Cerebellar cortex (tissue), 1 donor: ENCODE data around the gene BBIP1.
"Not testable (repeated sequence)": the region's sequence is repeated elsewhere in the genome, so short reads cannot be mapped to it uniquely, and the experiment has no call there.

ENCODE experiments used
- DNase-seq: peaks from one replicate; pipeline ENCODE4 v3.0.0-alpha.2; 2015; ENCODE audit warnings: low spot score

Gene BBIP1

GRCh38 chr10:110881905-110882304 lies 37.1 kb downstream of the BBIP1 start:
- no peak for DNase-seq

DNA sequence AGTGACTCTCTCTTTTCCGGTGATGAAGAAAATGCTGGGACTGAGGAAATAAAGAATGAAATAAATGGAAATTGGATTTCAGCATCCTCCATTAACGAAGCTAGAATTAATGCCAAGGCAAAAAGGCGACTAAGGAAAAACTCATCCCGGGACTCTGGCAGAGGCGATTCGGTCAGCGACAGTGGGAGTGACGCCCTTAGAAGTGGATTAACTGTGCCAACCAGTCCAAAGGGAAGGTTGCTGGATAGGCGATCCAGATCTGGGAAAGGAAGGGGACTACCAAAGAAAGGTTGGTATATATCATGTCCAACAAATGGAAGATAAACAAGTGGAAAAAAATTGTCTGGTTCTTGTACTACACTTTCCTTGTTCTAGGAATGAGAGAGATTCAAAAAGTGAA lies 37.7 kb downstream of the BBIP1 start:
- no peak for DNase-seq

- DNase-seq = no peak
Measured at GRCh38 chr10:110880012-110880411, 39.0 kb downstream of the BBIP1 start.

- no peak for DNase-seq
Measured at GRCh38 chr10:110876788-110877187, 42.2 kb downstream of the BBIP1 start.

- no peak for DNase-seq
Measured at GRCh38 chr10:110876000-110876399, 43.0 kb downstream of the BBIP1 start.

- no peak for DNase-seq
Measured at GRCh38 chr10:110873951-110874350, 45.0 kb downstream of the BBIP1 start.

DNA sequence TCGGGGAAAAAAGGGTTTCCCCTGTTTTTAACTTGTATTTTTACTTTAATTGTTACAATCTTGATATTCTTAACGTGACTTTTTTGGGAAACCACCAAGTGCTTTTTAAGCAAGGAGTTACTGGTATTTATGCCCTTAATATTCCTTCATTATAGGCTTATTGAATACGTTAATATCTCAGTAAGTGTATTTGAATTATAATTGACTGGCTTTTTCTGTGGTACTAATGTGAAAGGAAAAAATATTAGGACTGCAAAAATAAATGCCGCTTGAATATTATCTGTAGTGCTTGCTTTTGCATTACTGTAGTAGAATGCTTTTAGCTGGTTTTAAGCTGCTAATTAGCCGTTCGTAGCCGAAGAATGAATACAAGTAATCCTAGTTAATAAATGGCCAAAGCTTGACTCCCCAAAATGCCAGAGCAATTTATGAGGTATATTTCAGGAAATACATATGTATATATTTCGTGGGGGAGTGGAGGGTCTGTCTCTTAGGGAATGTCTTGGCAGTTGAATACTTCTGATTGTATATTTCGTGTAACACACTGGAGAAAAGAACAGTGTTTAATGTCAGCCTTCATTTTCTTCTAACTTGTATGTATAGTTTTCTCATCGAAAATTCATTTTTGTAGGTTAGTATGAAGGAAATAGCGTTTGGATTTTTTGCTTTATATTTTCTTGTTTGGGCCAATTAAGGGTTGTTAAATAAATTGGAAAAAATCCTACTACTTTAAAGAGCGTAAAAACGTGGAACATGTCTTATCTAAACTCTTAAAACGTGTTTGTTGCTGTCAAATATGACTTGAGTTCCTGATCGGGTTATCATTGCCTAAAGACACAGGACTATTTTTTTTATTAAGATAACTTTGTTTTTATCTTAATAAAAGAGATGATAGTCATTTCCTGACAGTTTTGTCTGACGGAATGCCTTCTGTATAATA lies 45.7 kb downstream of the BBIP1 start:
- peak; percentile 42 for DNase-seq

DNA sequence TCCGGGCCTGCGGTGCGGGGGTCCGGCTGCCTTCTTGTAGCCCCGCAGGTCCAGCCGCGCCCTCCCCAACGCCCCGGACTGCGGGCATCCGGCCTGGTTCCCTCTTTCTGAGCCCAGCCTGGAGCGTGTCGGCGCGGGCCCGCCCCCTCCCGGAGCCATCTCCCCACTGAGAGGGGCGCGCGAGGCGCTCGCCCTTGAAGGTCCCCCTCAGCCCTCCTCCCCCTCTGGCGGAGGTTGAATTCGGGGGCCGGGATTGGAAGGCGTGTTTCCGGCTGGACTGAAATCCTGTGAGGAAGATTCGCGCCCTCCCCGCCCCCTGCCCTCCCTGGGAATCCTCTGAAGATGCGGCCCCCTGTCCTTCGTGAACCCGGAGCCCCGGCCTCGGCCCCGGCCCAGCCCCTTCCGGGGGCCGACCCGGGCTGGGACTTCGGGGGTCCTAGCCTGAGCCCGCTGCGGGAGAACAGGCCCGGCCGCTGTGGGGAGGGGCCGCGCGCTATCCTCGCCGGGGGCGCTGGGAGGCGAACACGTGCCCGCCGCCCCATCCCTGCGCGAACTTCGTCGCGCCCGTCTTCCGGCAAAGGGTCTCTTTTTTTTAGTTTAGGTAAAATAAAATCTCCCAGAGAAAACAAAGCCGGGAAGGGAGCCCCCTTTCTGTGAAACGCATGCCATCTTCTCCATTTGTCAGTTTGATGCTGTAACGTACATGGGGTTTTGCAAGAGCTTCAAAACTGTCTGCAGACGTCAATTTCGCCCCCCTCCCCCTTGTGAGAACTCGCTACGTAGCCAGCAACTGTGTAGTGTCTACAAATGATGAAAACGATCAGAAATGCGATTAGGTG lies 46.6 kb downstream of the BBIP1 start:
- DNase-seq = peak; percentile 72

- peak; percentile 99 for DNase-seq
Measured at GRCh38 chr10:110871298-110872084, 47.5 kb downstream of the BBIP1 start, which contains the start of gene PDCD4. Gene PDCD4, plus strand, starts transcription at chr10:110871928. Its CDS starts 4,100 bp downstream, at chr10:110876028.

- DNase-seq = no peak
Measured at GRCh38 chr10:110870823-110871297, 48.1 kb downstream of the BBIP1 start.

GRCh38 chr10:110868981-110869380 lies 50.0 kb downstream of the BBIP1 start:
- DNase-seq = no peak

DNA sequence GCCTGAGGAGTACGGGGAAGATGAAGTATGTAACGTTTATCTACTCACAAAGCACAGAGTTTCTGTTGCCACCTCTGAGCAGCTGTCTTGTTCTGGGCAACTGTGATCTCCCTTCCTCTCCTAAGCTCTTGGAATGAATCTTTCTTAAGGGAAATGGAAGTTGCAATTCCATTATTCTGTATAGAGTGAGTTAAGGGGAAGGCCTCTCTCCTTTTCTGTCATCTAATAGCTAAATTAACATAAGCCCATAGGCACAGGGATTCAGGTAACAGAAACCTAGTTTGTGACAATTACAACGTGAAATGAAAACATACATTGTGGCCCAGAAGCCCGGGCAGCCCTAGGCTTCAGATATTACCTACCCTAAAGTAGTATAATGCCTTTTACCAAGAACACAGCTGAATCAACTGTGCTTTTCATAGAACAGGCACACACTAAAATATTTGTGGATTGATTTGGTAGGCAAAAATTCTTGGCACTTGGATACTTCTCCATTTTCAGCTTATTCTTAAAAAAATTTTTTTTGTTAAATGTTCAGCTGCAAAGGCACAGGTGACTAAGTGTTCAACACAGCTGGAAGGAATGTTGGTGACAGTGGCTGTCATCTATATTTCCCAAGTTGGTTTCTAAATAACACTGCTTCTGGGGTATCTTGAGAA lies 51.0 kb downstream of the BBIP1 start:
- DNase-seq = no peak

DNA sequence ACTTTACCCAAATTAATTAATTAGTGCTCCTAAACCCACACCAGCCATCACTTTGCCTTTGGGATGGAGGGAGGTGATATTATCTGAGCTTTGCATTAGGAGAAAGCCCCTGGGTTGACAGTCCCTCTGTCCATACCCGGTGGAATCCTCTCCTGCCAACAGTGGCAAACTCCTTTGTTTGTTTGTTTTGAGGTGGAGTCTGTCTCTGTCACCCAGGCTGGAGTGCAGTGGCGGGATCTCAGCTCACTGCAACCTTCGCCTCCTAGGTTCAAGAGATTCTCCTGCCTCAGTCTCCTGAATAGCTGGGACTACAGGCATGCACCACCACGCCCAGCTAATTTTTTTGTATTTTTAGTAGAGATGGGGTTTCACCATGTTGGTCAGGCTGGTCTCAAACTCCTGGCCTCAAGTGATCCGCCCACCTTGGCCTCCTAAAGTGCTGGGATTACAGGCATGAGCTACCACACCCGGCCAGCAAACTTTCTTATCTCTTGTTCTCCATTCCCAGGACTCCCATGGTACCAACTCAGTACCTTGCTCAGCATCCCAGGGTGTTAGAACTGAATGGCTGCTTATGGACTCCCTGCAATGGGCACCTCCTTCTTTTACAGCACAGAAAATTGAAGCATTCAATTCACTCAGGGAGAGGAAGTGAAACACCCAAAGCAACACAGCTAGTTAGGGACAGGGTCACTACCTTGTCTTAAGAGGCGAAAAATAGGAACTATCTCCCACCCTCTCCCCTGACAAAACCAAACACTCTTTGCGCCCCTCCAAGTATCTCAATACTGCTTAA lies 51.8 kb downstream of the BBIP1 start:
- not testable (repeated sequence) for DNase-seq

DNA sequence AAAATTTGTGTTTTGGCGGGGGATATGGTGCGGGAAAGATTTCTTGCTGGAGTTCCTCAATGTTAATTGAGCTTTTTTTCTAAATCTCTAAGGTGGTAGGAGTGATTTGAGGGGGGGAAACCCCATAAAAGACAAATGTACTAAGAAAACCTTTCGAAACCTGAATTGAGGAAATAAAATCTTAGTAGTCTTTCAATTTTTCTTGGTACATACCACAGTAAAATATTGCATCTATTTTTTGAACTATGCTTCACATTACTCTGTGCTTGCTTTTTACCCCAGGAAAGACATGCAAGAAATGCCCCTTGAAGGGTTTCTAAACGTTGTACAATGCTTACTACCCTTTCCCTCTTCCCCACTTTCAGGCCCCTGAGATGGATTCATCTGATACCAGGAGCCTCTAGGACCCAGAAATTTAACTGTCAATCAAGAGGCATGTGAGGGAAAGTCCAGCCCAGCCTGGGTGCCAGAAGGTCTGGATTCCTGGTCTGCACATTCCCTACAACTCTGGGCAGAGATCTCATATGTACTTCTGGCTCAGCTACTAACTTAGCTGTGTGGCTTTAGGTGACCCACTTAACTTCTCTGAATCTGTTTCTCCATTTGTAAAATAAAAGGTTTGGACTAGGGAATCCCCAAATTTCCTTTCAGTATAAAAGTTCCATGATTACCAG lies 53.0 kb downstream of the BBIP1 start:
- peak; percentile 60 for DNase-seq

DNA sequence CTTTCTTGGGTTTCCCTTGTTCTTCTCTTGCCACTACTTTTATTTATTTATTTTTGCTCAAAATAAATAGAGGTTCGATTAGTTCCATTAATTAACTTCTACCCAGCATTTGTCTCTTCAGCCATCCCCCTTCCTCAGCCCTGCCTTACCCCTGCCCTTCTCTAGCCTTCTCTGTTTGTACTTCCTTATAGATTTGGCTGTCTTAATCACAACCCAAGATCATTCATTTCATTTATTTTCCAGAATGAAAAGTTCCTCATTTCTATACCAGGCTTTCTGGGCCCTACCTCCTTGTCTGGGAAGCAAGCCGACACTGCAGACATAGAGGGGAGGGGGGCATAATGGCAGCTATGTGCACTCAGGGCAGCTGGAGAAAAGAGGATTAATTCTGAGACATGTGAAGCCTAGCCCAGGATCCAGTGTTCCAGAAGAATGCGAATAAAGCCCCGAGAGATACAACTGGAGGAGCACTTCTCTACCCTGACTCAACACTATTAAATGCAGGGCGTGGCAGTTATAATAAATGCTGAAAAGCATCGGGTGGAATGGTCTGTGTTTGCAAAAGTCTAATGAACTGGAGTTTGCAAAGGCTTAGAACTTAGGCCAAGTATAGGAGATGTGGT lies 53.7 kb downstream of the BBIP1 start:
- DNase-seq = no peak

- DNase-seq = peak; percentile 81
Measured at GRCh38 chr10:110864662-110865140, 54.3 kb downstream of the BBIP1 start.

DNA sequence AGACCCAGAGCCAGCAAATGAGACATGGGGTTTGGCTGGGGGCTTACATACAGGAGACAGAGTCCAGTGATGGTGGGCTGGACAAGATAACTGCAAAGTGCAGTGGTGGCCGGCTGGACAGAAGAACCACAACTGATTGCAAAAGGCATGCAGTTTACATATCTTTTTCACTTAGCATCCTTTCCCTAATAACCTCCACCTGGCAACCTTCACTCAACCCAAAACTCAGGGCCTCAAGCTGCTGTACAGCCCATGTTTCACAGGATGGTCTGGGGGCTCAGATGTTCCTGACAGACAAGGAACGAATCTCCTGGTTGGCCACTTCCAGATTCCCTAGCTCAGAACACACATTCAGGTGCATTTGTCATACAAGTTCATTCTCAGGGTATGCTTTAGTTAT lies 55.0 kb downstream of the BBIP1 start:
- no peak for DNase-seq

DNA sequence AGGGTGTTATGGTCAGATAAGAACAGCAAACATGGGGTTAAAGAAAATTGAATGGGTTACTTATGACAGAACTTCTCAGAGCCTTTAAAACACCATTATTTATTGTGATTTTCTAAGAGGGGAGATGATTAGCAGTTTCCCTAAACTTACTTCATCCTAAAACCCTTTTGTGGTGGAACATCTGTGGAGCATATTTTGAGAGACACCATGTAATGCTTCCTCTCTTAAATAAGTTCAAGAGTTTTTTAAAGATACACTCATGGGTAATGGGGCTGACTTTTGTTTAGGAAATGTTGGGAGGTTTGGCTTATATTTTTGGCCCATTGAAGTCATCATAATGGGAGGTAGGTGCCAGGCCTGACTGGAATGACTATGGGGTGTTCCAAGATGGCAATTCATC lies 55.6 kb downstream of the BBIP1 start:
- DNase-seq = no peak

- no peak for DNase-seq
Measured at GRCh38 chr10:110862961-110863360, 56.0 kb downstream of the BBIP1 start.
